NT2/D1 (cell line): ENCODE data around the gene AFF3.

Source experiments
- SUZ12 ChIP-seq: IDR thresholded peaks from 2 replicates; pipeline ENCODE4 v1.6.1; 2011; ENCODE audit not compliant: insufficient read length, insufficient read depth; ENCODE audit errors: extremely low read depth
- ZNF274 ChIP-seq: IDR thresholded peaks from 2 replicates; pipeline ENCODE4 v1.6.1; 2011; ENCODE audit warnings: mild to moderate bottlenecking, low read depth, low read length

- TF ChIP-seq ZNF274 (no peak), SUZ12 (no peak)
Measured at GRCh38 chr2:99641999-99642398, 500.4 kb downstream of the AFF3 start.
